Measurements from ENCODE around the gene MTCP1. TPM values are rescaled to one million over a fixed set of nuclear protein-coding genes. Genes with fewer than 3 reads are reported as not detected.

MTCP1 gene
- total RNA-seq, 1 experiment from 2014 or later, result 17.9 TPM

Other genes starting within 250 kb of the MTCP1 start
- gene SMIM9, start 236.5 kb downstream of the MTCP1 start, total RNA-seq (2014; rRNA removed), result not detected in 2 replicates
- 13.6 and 16.8 TPM in 2 replicates for gene F8A1, start 184.8 kb downstream of the MTCP1 start, total RNA-seq (2014; rRNA removed)
- gene F8, start 48.4 kb downstream of the MTCP1 start, total RNA-seq (2014; rRNA removed), result 0.91 and 1.1 TPM in 2 replicates
- gene FUNDC2, start 44.3 kb downstream of the MTCP1 start, total RNA-seq (2014; rRNA removed), result 75.0 and 80.7 TPM in 2 replicates
- gene CMC4, start within 50 bp of the MTCP1 start, total RNA-seq (2014; rRNA removed), result 20.7 and 31.9 TPM in 2 replicates
- gene BRCC3, start 372 bp upstream of the MTCP1 start, total RNA-seq (2014; rRNA removed), result 18.0 and 19.7 TPM in 2 replicates
- gene VBP1, start 145.3 kb upstream of the MTCP1 start, total RNA-seq (2014; rRNA removed), result 80.6 and 86.2 TPM in 2 replicates
- gene RAB39B, start 193.4 kb upstream of the MTCP1 start, total RNA-seq (2014; rRNA removed), result 0.04 TPM in 1 of 2 replicates, not detected in the other

Data from PC-3 (cell line).